ENCODE data around the gene SLC16A14.

- TF ChIP-seq CTCF (IDR thresholded peaks at IDR 0.05; ENCODE audit: insufficient read depth, low read length) (no peak), REST (IDR thresholded peaks at IDR 0.05; ENCODE audit: insufficient replicate concordance, low read depth) (no peak), POLR2AphosphoS5 (IDR thresholded peaks at IDR 0.05; ENCODE audit: low read depth) (no peak), GABPA (IDR thresholded peaks at IDR 0.05; ENCODE audit: low read depth) (no peak), SPI1 (IDR thresholded peaks at IDR 0.05; ENCODE audit: borderline replicate concordance, low read depth) (no peak)
Measured at GRCh38 chr2:230077851-230078547, 9.3 kb upstream of the SLC16A14 start.

All from HL-60 (cell line).